ENCODE results near the gene ZRANB1. TPM values are rescaled to one million over a fixed set of nuclear protein-coding genes. Genes with fewer than 3 reads are reported as not detected.

The ZRANB1 gene
- total and polyA plus RNA-seq, 10 of the 15 experiments (the other 5 are each of a cell fraction or from before 2014, with no cell fraction given), result 1.7 to 11.8 (median 6.2) TPM

- FAIRE-seq (no peak), ATAC-seq (no peak), DNase-seq (ENCODE audit: low read depth, low spot score) (no peak)
- H3K36me3 ChIP-seq (ENCODE audit: control insufficient read depth in 2 of 2, insufficient read depth in 2 of 2, low read length in 1 of 2), result no peaks in the 10 kb centered on the region
- ChIA-PET CTCF (interaction anchor here (1.6 kb wide), 1 partner anchor 9 kb away, joined by 3 read pairs; no protein-coding TSS in a partner anchor), SMC1A (ENCODE audit: uncharacterized antibody, unreplicated experiment) (interaction anchor here (0.6 kb wide), 1 partner anchor 456 kb away, joined by 5 read pairs; no protein-coding TSS in a partner anchor), POLR2A (no interaction called here), RAD21 (ENCODE audit: unreplicated experiment) (no interaction called here)
- H3K4me2 ChIP-seq (ENCODE audit: control insufficient read depth, insufficient read depth), result no peak overlapping the region
- no peaks in the 10 kb centered on the region for H4K20me1 ChIP-seq (ENCODE audit: control insufficient read depth, insufficient read depth)
- no peaks in the 10 kb centered on the region for H3K27me3 ChIP-seq (replicated peaks in 1 of 2; ENCODE audit: control insufficient read depth in 2 of 2, insufficient read depth in 2 of 2, low read length in 1 of 2)
- 55% methylated on average over 21 of the region's 21 CpGs for WGBS (ENCODE audit: insufficient coverage, insufficient replicate concordance, low lambda C conversion rate, missing lambda C conversion rate)
- H3K9ac ChIP-seq (ENCODE audit: control insufficient read depth, insufficient read depth, low read length), result no peak overlapping the region
- TF ChIP-seq USF2 (IDR thresholded peaks at IDR 0.05; ENCODE audit: borderline replicate concordance, low read depth, low read length) (no peak), ESRRA (IDR thresholded peaks at IDR 0.05; ENCODE audit: low read length) (no peak), USF1 (IDR thresholded peaks at IDR 0.05; ENCODE audit: borderline replicate concordance, extremely low read length, insufficient read depth, low read depth, low read length) (no peak), MTA3 (IDR thresholded peaks at IDR 0.05; ENCODE audit: borderline replicate concordance, low read length) (no peak), ZNF687 (IDR thresholded peaks at IDR 0.05) (no peak), IKZF1 (conservative IDR thresholded peaks at IDR 0.05) (no peak), SMAD5 (IDR thresholded peaks at IDR 0.05; ENCODE audit: low read depth) (no peak), HCFC1 (IDR thresholded peaks at IDR 0.05; ENCODE audit: low read length) (no peak), ZBTB40 (IDR thresholded peaks at IDR 0.05; ENCODE audit: borderline replicate concordance) (no peak)
- no peak overlapping the region for H3K4me3 ChIP-seq
- H3K79me2 ChIP-seq (ENCODE audit: control insufficient read depth, insufficient read depth, low read length), result no peaks in the 10 kb centered on the region
- in situ Hi-C loops (cut with MboI) (no loop called here), intact Hi-C loops (cut with micrococcal nuclease; ENCODE audit: unreplicated experiment) (no loop called here)
- BruUV-seq (replicated peaks), result no TSS peak
- H2AFZ ChIP-seq (ENCODE audit: control insufficient read depth, low read depth, low read length), result no peak overlapping the region
- no peaks in the 10 kb centered on the region for H3K9me3 ChIP-seq (replicated peaks; ENCODE audit: control insufficient read depth, insufficient read depth, low read length)
- H3K27ac ChIP-seq (ENCODE audit: control insufficient read depth, insufficient read depth), result no peak overlapping the region
- H3K4me1 ChIP-seq (ENCODE audit: control insufficient read depth, insufficient read depth, low read length), result no peaks in the 10 kb centered on the region; the same call in 1 of the 2 replicates
These were observed 59.6 kb downstream of the ZRANB1 start for GRCh38 chr10:125001313-125002046.
